OCI-LY1 (cell line): ENCODE measurements around the gene CCAR1.

ENCODE experiments used
- H2AFZ ChIP-seq: fragments of 200-600 bp; sonication (generic), shearing (Covaris generic); 2 replicates; pipeline ENCODE4 v1.6.0; 2014; ENCODE audit warnings: antibody characterized with exemption, mild to moderate bottlenecking, low read length
- H3F3A ChIP-seq: fragments of 200-600 bp; sonication (generic), shearing (Covaris generic); 2 replicates; pipeline ENCODE4 v1.6.0; 2014; ENCODE audit warnings: mild to moderate bottlenecking, antibody characterized with exemption, low read length, moderate library complexity; ENCODE audit not compliant: insufficient read depth
- H3K27ac ChIP-seq: fragments of 200-600 bp; sonication (generic); 2 replicates; pipeline ENCODE4 v1.5.1; 2014; ENCODE audit warnings: low read length, mixed run types, mild to moderate bottlenecking, low read depth; ENCODE audit not compliant: poor library complexity, severe bottlenecking
- H3K27me3 ChIP-seq: fragments of 200-600 bp; sonication (generic); 2 replicates; pipeline ENCODE4 v1.6.0; 2014; ENCODE audit warnings: antibody characterized with exemption, mild to moderate bottlenecking, low read length, moderate library complexity; ENCODE audit not compliant: insufficient read depth
- H3K36me3 ChIP-seq: fragments of 200-600 bp; sonication (generic); 2 replicates; pipeline ENCODE4 v1.6.1; 2014; ENCODE audit warnings: mild to moderate bottlenecking, antibody characterized with exemption, low read length, moderate library complexity, mixed read lengths; ENCODE audit not compliant: insufficient read depth
- H3K4me1 ChIP-seq: fragments of 200-600 bp; sonication (generic); 2 replicates; pipeline ENCODE4 v1.5.1; 2014; ENCODE audit warnings: mild to moderate bottlenecking, low read length, moderate library complexity; ENCODE audit not compliant: insufficient read depth, severe bottlenecking
- H3K4me2 ChIP-seq: fragments of 200-600 bp; sonication (generic), shearing (Covaris generic); 2 replicates; pipeline ENCODE4 v1.6.1; 2014; ENCODE audit warnings: low read length
- H3K4me3 ChIP-seq: fragments of 200-600 bp; sonication (generic); 2 replicates; pipeline ENCODE4 v1.5.1; 2014; ENCODE audit warnings: low read length, low read depth, mild to moderate bottlenecking, mixed read lengths; ENCODE audit not compliant: poor library complexity, severe bottlenecking
- H3K79me2 ChIP-seq: fragments of 200-600 bp; shearing (Covaris generic); 2 replicates; pipeline ENCODE4 v1.6.1; 2016; ENCODE audit warnings: mixed run types, low read length, mixed read lengths; ENCODE audit not compliant: insufficient read depth
- H3K9ac ChIP-seq: fragments of 200-600 bp; sonication (generic), shearing (Covaris generic); 2 replicates; pipeline ENCODE4 v1.6.1; 2014; ENCODE audit warnings: mild to moderate bottlenecking, low read length, mixed read lengths
- H3K9me2 ChIP-seq: fragments of 200-600 bp; sonication (generic), shearing (Covaris generic); 2 replicates; pipeline ENCODE4 v1.6.1; 2014; ENCODE audit warnings: low read depth, mild to moderate bottlenecking, low read length, mixed read lengths
- H3K9me3 ChIP-seq: fragments of 200-600 bp; shearing (Covaris generic); 2 replicates; pipeline ENCODE4 v1.6.1; 2014; ENCODE audit warnings: low read length, mixed read lengths
- H4K20me1 ChIP-seq: fragments of 200-600 bp; sonication (generic), shearing (Covaris generic); 2 replicates; pipeline ENCODE4 v1.6.0; 2016; ENCODE audit warnings: mild to moderate bottlenecking, low read length; ENCODE audit not compliant: insufficient read depth
- EZH2 ChIP-seq: fragments of 200-600 bp; sonication (generic), shearing (Covaris generic); IDR thresholded peaks from 2 replicates; pipeline ENCODE4 v1.8.0; 2017; ENCODE audit warnings: borderline replicate concordance, mixed run types, mild to moderate bottlenecking, antibody characterized with exemption, low read length, moderate library complexity, mixed read lengths
- TF ChIP-seq, protein P1 (sequence below): fragments of 200-600 bp; sonication (generic), shearing (Covaris generic); IDR thresholded peaks from 2 replicates; pipeline ENCODE4 v1.5.1; 2017; ENCODE audit warnings: mild to moderate bottlenecking, antibody characterized with exemption, low read length, moderate library complexity, mixed read lengths

The CCAR1 gene

DNA sequence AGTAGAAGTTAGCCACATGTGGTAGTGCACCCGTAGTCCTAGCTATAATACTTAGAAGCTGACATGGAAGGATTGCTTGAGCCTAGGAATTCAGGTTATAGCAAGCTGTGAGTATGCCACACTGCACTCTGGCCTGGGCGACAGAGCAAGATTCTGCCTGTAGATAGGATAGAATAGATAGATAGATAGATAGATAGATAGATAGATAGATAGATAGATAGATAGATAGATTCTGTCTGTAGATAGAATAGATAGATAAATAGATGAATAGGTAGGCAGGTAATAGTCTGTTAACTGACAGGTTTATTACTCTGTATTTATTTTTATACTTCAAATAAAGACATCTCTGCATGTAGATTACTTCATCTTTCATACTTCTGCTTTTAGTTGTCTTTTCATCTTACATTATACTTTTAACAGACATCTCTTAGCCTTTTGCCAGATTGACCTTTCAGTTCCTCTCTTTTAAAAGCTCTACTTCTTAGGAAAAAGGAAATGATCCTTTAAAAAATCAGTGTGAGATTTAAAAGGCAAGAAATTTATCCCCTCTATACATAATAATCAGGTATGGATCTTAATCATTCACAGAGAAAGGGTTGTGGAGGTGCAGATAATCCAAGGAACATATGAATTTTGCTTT is 31.8 kb downstream of the CCAR1 start:
- no peaks in the 10 kb centered on the region for H3K9me3 ChIP-seq
- H3K27ac ChIP-seq = no peak overlapping the region
- no peak overlapping the region for H3K4me3 ChIP-seq
- H3K4me1 ChIP-seq = no peaks in the 10 kb centered on the region
- H3K9me2 ChIP-seq = no peaks in the 10 kb centered on the region
- H4K20me1 ChIP-seq = no peaks in the 10 kb centered on the region
- TF ChIP-seq, protein P1, sequence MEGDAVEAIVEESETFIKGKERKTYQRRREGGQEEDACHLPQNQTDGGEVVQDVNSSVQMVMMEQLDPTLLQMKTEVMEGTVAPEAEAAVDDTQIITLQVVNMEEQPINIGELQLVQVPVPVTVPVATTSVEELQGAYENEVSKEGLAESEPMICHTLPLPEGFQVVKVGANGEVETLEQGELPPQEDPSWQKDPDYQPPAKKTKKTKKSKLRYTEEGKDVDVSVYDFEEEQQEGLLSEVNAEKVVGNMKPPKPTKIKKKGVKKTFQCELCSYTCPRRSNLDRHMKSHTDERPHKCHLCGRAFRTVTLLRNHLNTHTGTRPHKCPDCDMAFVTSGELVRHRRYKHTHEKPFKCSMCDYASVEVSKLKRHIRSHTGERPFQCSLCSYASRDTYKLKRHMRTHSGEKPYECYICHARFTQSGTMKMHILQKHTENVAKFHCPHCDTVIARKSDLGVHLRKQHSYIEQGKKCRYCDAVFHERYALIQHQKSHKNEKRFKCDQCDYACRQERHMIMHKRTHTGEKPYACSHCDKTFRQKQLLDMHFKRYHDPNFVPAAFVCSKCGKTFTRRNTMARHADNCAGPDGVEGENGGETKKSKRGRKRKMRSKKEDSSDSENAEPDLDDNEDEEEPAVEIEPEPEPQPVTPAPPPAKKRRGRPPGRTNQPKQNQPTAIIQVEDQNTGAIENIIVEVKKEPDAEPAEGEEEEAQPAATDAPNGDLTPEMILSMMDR = no peak
- no peak for TF ChIP-seq EZH2
- no peak overlapping the region for H3K4me2 ChIP-seq
- no peak overlapping the region for H3K9ac ChIP-seq
- no peaks in the 10 kb centered on the region for H3K27me3 ChIP-seq
- H2AFZ ChIP-seq = no peak overlapping the region
- H3F3A ChIP-seq = no peaks in the 10 kb centered on the region
- peaks cover 97% of the 10 kb centered on the region for H3K36me3 ChIP-seq
- H3K79me2 ChIP-seq = no peaks in the 10 kb centered on the region

DNA sequence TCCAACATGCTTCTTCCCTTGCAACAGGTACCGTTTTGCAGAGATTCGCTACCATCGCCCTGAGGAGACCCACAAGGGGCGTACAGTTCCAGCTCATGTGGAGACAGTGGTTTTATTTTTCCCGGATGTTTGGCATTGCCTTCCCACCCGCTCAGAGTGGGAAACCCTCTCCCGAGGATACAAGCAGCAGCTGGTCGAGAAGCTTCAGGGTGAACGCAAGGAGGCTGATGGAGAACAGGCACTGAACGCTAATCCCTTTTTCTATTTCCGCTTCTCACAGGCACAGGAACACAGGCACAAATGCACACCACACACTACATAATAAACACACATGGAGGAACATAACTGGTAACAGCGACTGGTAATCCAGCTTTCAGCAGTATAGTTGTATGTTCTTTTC is 35.2 kb downstream of the CCAR1 start:
- H3K4me1 ChIP-seq = no peaks in the 10 kb centered on the region
- no peaks in the 10 kb centered on the region for H3K79me2 ChIP-seq
- H3K27me3 ChIP-seq = no peaks in the 10 kb centered on the region
- no peak overlapping the region for H3K4me3 ChIP-seq
- H3K9me2 ChIP-seq = no peaks in the 10 kb centered on the region
- TF ChIP-seq, protein P1 = no peak
- TF ChIP-seq EZH2 = no peak
- no peak overlapping the region for H3K27ac ChIP-seq
- H3K36me3 ChIP-seq = peaks cover 92% of the 10 kb centered on the region
- no peak overlapping the region for H2AFZ ChIP-seq
- H3K9me3 ChIP-seq = no peaks in the 10 kb centered on the region
- no peak overlapping the region for H3K4me2 ChIP-seq
- no peak overlapping the region for H3K9ac ChIP-seq
- no peaks in the 10 kb centered on the region for H4K20me1 ChIP-seq
- no peaks in the 10 kb centered on the region for H3F3A ChIP-seq

DNA sequence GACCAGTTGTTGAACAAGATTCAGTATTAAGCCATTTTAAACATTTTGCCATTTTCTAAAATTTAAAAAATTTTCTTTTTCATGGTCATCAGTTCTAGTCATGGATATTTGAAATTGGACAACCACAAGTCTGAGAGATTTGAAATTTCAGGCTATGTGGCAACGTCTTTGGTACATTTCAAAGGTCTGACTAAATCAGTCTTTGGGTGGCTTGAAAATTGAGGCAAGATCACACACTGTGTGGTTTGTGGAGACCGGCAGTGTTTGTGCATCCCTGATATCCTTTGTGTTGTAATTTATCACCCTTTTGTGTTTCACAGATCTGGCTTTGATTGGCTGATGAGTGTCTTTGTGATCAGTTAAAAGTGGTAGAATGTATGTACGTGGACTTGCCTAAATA is 35.7 kb downstream of the CCAR1 start:
- no peak for TF ChIP-seq EZH2
- TF ChIP-seq, protein P1 = no peak
- H3K4me2 ChIP-seq = no peak overlapping the region
- no peak overlapping the region for H2AFZ ChIP-seq
- H3K4me1 ChIP-seq = no peaks in the 10 kb centered on the region
- H3K9me2 ChIP-seq = no peaks in the 10 kb centered on the region
- no peaks in the 10 kb centered on the region for H3K9me3 ChIP-seq
- H3K9ac ChIP-seq = no peak overlapping the region
- H3K4me3 ChIP-seq = no peak overlapping the region
- H3F3A ChIP-seq = no peaks in the 10 kb centered on the region
- no peaks in the 10 kb centered on the region for H4K20me1 ChIP-seq
- H3K79me2 ChIP-seq = no peaks in the 10 kb centered on the region
- no peak overlapping the region for H3K27ac ChIP-seq
- no peaks in the 10 kb centered on the region for H3K27me3 ChIP-seq
- H3K36me3 ChIP-seq = peaks cover 90% of the 10 kb centered on the region
